Activated CD4-positive, alpha-beta T cell treated with anti-CD3 and anti-CD28 coated beads, Interleukin-2, amount 10 ng/mL, durations not matched to agents 24 days and 14 days (primary cell): ENCODE measurements around the gene ISG20L2. TPM values are rescaled to one million over a fixed set of nuclear protein-coding genes. Genes with fewer than 3 reads are reported as not detected.

ENCODE experiments used
- DNase-seq: peaks from one replicate; pipeline ENCODE4 v3.0.0; 2022
- H3K27ac Mint-ChIP-seq: one replicate; pipeline ENCODE4 v1.8.0; 2022; ENCODE audit warnings: mild to moderate bottlenecking, mixed read lengths
- H3K27me3 Mint-ChIP-seq: one replicate; pipeline ENCODE4 v1.8.0; 2022; ENCODE audit warnings: mixed read lengths
- H3K36me3 Mint-ChIP-seq: one replicate; pipeline ENCODE4 v1.8.0; 2022; ENCODE audit warnings: low read depth, mild to moderate bottlenecking, mixed read lengths
- H3K4me1 Mint-ChIP-seq: one replicate; pipeline ENCODE4 v1.8.0; 2021; ENCODE audit warnings: mixed read lengths
- H3K4me3 Mint-ChIP-seq: one replicate; pipeline ENCODE4 v1.8.0; 2022; ENCODE audit warnings: mild to moderate bottlenecking, moderate library complexity, mixed read lengths
- H3K9me3 Mint-ChIP-seq: one replicate; pipeline ENCODE4 v1.8.0; 2021; ENCODE audit warnings: mixed read lengths
- intact Hi-C: fragments of 100-400 bp; cut with micrococcal nuclease; formaldehyde crosslinking; loops from one replicate; pipeline ENCODE4 v1.15.1; 2023
- total RNA-seq: library from RNA; stranded (reverse); gene quantifications from 2 replicates; pipeline ENCODE4 v1.2.3, GENCODE V29; 2022

Gene ISG20L2
- total RNA-seq, 1 donor from 2014 or later, result 75.4 TPM

GRCh38 chr1:156691665-156692440 lies 36.7 kb downstream of the ISG20L2 start:
- Mint-ChIP-seq H3K4me3 (no peak overlapping the region), H3K4me1 (peaks cover 22% of the 10 kb centered on the region), H3K27ac (peak overlapping the region; percentile 40), H3K9me3 (no peaks in the 10 kb centered on the region), H3K36me3 (no peaks in the 10 kb centered on the region), H3K27me3 (peaks cover 65% of the 10 kb centered on the region)
- DNase-seq, result no peak
- intact Hi-C loops, result no loop called here

GRCh38 chr1:156691191-156691590 lies 37.4 kb downstream of the ISG20L2 start:
- intact Hi-C loops, result no loop called here
- Mint-ChIP-seq H3K4me1 (peaks cover 22% of the 10 kb centered on the region), H3K4me3 (no peak overlapping the region), H3K36me3 (no peaks in the 10 kb centered on the region), H3K27ac (no peak overlapping the region), H3K9me3 (no peaks in the 10 kb centered on the region), H3K27me3 (peaks cover 60% of the 10 kb centered on the region)
- DNase-seq, result no peak

DNA sequence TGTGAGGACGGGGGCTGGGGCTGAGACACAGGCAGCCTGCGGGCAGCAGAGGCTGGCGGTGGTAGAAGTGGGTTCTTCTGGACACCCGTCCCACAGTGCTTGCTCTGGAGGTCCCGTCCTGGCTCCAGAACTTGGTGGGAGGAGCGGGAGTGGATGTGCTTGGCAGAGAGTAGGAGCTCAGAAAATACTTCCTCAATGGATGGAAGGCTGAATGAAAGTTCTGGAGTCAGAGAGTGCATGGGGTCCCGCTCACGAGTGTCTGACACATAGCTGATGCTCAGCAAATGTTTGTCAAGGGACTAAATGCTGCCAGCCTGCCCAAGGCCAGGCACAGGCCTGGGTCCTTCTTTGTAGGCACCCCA lies 37.9 kb downstream of the ISG20L2 start:
- Mint-ChIP-seq H3K4me1 (peaks cover 22% of the 10 kb centered on the region), H3K36me3 (no peaks in the 10 kb centered on the region), H3K9me3 (no peaks in the 10 kb centered on the region), H3K4me3 (no peak overlapping the region), H3K27ac (no peak overlapping the region), H3K27me3 (peaks cover 61% of the 10 kb centered on the region)
- DNase-seq, result no peak
- intact Hi-C loops, result no loop called here

DNA sequence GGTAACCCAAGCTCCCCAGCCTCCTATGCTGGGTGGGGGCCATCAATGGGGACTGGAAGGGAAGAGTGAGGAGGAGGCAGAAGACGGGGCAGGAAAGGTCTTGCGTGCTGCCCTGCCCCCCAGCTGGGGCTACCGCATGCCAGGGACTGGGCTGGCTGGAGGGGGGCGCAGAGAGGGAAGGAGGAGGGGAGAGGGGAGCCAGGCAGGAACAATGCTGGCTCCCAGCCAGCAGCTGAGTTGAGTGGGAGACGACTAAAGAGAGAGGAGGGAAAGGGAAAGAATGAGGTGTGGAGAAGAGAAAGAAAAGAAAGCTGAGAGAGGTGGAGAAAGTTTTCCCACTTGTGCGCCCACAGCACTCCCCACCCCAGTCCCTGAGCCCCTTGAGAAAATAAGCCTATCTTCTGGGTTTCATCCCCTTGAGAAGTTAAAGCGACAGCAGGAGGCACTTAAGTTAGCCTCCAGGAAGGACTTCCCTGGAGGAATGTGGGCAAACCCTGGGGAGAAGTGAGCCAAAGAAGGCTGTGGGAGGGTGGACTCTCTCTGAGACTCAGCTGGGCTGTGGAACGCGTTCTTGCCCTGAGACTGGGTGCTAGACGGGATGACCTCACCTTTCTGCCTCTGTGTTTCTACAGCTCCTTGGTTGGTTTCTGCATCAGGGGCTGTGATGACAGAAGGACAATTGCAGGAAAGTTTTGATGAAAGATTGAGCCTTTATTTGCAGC lies 38.5 kb downstream of the ISG20L2 start:
- Mint-ChIP-seq H3K27ac (no peak overlapping the region), H3K9me3 (no peaks in the 10 kb centered on the region), H3K4me3 (peak overlapping the region; percentile 68), H3K4me1 (peaks cover 22% of the 10 kb centered on the region), H3K36me3 (no peaks in the 10 kb centered on the region), H3K27me3 (peaks cover 62% of the 10 kb centered on the region)
- DNase-seq, result no peak
- intact Hi-C loops, result loop anchor here (1.0 to 2.0 kb wide), 3 partner anchors 16 to 239 kb away; no protein-coding TSS in a partner anchor

DNA sequence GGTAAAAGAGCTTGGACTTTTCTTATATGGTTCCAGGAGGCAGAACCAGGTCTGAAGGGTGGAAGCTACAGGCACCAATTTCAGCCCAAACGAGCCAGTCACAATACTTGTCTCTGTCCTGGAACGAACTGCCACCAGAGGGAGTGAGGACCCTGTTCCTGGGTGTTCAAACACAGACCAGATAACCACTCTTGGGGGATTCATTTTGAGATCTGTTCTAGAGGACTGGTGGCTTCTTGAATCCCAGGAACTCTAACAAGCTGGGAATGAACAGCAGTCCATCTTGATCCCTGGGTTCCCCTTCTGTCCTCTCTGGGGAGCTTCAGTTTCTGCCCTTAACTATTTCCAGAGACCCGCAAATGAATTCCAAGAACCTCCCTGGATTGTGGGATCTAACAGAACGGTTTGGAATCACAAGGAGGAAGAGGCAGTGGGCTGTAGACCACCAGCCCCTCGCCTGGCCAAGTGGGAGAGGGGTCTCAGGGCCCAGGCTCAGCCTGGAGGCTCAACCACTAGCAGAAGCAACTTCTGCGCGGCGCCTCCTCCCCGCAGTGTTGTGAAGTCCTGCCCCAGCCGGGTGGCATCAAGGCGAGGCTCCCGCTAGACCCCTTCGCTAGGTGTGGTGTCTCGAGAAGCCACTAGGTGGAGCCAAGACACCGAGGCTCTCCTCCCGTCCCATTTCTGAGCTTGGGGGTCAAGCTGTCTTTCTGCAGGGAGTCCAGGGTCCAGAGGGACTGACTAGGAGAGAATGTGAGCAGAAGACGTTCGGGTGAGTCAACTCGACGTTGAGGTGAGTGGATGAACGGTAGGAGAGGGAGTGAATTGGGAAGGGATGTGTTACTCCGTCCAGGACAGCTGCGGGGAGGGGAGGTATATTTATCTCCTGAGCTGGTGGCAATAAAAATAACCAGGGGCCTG lies 39.3 kb downstream of the ISG20L2 start:
- peaks cover 60% of the 10 kb centered on the region for H3K27me3 Mint-ChIP-seq
- no peaks in the 10 kb centered on the region for H3K36me3 Mint-ChIP-seq
- peak overlapping the region; percentile 68 for H3K4me3 Mint-ChIP-seq
- H3K4me1 Mint-ChIP-seq, result peaks cover 28% of the 10 kb centered on the region
- intact Hi-C loops, result loop anchor here (1.0 to 2.0 kb wide), 3 partner anchors 17 to 240 kb away; no protein-coding TSS in a partner anchor
- peak; percentile 92 for DNase-seq
- H3K9me3 Mint-ChIP-seq, result no peaks in the 10 kb centered on the region
- no peak overlapping the region for H3K27ac Mint-ChIP-seq

DNA sequence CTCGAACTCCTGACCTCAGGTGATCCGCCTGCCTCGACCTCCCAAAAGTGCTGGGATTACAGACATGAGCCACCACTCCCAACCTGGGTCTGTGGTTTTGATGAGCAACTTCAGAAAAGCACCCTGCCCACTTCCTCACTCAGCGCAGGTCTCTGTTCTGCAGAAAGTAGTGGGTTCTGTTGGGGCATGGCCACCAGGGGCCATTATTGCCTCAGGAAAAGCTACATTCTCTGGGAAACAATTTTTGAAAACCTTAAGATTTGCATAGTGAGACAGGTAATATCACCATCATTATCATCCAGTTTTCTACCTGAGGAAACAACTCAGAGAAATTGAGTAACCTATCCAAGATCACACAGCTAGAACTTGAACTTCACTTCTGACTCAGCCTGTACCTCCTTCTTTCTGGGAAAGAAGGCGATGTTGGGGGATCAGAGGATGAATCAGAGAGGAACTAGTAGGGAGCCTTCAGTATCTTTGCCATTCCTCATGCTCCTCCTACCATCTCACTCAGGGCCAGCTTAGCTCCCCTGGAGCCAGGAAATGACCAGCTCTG lies 44.3 kb downstream of the ISG20L2 start:
- Mint-ChIP-seq H3K4me1 (peaks cover 19% of the 10 kb centered on the region), H3K27ac (peak overlapping the region; percentile 50), H3K36me3 (no peaks in the 10 kb centered on the region), H3K27me3 (peaks cover 51% of the 10 kb centered on the region), H3K9me3 (no peaks in the 10 kb centered on the region), H3K4me3 (peak overlapping the region; percentile 34)
- intact Hi-C loops, result no loop called here
- peak; percentile 81 for DNase-seq

DNA sequence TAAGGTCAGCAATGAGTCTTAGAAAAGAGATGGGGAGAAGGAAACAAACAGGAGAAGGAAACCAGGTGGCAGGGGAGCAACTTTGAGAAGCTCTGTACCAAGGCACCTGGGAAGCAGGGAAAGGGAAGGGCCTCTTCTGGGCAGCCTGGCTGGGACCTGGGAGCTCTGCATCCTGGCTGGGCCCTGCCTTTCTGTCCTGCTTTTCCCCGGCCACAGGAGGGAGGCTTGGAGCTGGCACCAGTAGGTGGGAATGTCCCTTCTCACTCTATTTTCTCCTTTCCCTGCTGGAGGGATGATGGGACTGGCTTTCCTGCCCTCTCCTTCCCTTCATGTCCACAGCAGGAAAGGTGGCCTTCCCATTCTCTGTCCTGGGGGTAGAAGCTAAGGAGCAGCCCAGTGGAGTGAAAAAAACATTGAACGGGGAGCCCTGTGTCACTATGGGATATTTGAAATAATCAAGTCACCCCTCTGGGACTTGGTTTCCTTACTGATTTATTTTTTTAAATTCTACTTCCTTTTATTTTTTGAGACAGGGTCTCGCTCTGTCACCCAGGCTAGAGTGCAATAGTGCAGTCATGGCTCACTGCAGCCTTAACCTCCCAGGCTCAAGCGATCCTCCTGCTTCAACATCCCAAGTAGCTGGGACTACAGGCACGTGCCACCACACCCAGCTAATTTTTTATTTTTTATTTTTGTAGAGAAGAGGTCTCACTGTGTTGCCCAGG lies 46.2 kb downstream of the ISG20L2 start:
- Mint-ChIP-seq H3K27ac (no peak overlapping the region), H3K4me3 (no peak overlapping the region), H3K4me1 (peaks cover 29% of the 10 kb centered on the region), H3K27me3 (peaks cover 58% of the 10 kb centered on the region), H3K36me3 (no peaks in the 10 kb centered on the region), H3K9me3 (no peaks in the 10 kb centered on the region)
- intact Hi-C loops, result no loop called here
- DNase-seq, result no peak

GRCh38 chr1:156681196-156681960 lies 47.2 kb downstream of the ISG20L2 start:
- H3K4me3 Mint-ChIP-seq, result no peak overlapping the region
- no peak overlapping the region for H3K27ac Mint-ChIP-seq
- H3K27me3 Mint-ChIP-seq, result peaks cover 59% of the 10 kb centered on the region
- intact Hi-C loops, result no loop called here
- no peaks in the 10 kb centered on the region for H3K36me3 Mint-ChIP-seq
- H3K9me3 Mint-ChIP-seq, result no peaks in the 10 kb centered on the region
- peaks cover 31% of the 10 kb centered on the region for H3K4me1 Mint-ChIP-seq
- DNase-seq, result no peak

GRCh38 chr1:156680056-156680455 lies 48.5 kb downstream of the ISG20L2 start:
- no peaks in the 10 kb centered on the region for H3K36me3 Mint-ChIP-seq
- intact Hi-C loops, result no loop called here
- H3K27me3 Mint-ChIP-seq, result peaks cover 68% of the 10 kb centered on the region
- no peak for DNase-seq
- H3K27ac Mint-ChIP-seq, result no peak overlapping the region
- H3K9me3 Mint-ChIP-seq, result no peaks in the 10 kb centered on the region
- H3K4me1 Mint-ChIP-seq, result peaks cover 31% of the 10 kb centered on the region
- no peak overlapping the region for H3K4me3 Mint-ChIP-seq

- Mint-ChIP-seq H3K36me3 (no peaks in the 10 kb centered on the region), H3K27me3 (peaks cover 80% of the 10 kb centered on the region), H3K9me3 (no peaks in the 10 kb centered on the region), H3K4me3 (peak overlapping the region; percentile 31), H3K27ac (peak overlapping the region; percentile 6), H3K4me1 (peaks cover 13% of the 10 kb centered on the region)
- peak; percentile 76 for DNase-seq
- intact Hi-C loops, result loop anchor here (1.0 to 5.0 kb wide), 3 partner anchors 17 to 246 kb away; no protein-coding TSS in a partner anchor
Observed at GRCh38 chr1:156677616-156678596, 50.7 kb downstream of the ISG20L2 start.

GRCh38 chr1:156676820-156677615 lies 51.5 kb downstream of the ISG20L2 start, which contains the start of gene NES:
NES (minus strand) TSS chr1:156677407; CDS start chr1:156677264, 143 bp downstream.
- H3K27ac Mint-ChIP-seq, result peak within 1 kb of the TSS; percentile 6
- intact Hi-C loops, result loop anchor here (2.0 to 5.0 kb wide), 2 partner anchors 16 to 245 kb away; no protein-coding TSS in a partner anchor
- peak within 1 kb of the TSS; percentile 34 for H3K4me3 Mint-ChIP-seq
- DNase-seq, result no peak
- peaks cover 13% of the 10 kb centered on the region for H3K4me1 Mint-ChIP-seq
- no peaks in the 10 kb centered on the region for H3K36me3 Mint-ChIP-seq
- H3K27me3 Mint-ChIP-seq, result peaks cover 84% of the 10 kb centered on the region
- no peaks in the 10 kb centered on the region for H3K9me3 Mint-ChIP-seq
